ENCODE measurements around the gene DCST2. TPM values are rescaled to one million over a fixed set of nuclear protein-coding genes. Genes with fewer than 3 reads are reported as not detected.

The DCST2 gene
- total and polyA plus RNA-seq, 12 donors: 0.14 to 15.2 (median 1.1) TPM; not detected in 2

DNA sequence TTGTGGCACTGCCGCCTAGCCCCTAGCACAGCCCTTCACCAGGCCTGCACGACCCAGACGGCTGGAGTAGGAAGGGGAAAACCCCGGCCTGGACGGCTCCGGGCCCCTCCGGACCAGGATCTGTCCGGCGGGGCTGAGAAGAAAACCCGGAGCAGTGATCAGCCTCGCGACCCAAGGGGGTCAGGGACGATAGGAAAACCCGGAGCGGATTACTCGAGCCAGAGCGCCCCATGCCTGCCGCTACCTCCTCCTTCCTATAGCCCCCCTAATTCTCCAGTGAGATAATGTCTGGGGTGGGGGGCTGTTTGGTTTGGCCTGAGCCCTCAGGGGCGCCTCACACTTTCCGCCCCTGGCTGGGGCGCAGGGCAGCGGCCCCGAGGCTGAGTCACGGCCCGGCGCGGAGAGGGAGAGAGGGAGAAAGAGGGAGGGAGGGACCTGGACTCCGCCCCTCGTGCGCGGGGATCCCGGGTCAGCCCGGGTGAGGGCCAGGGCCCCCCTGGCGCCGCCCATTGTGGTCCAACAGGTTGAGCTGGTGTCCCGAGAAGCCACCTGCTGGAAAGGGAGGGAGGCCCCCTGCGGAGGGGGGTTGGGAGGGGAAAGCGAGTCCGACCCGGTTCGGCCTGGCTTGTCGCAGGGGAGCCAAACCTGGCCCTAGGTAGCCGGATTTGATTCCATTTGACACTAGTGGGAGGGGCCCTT is 32.7 kb downstream of the DCST2 start:
- intact Hi-C loops (cut with DNase I): loop anchor here in 1 of 2 donors (5.0 kb wide), 1 partner anchor 34 kb away; no protein-coding TSS in a partner anchor
- Histone ChIP-seq H3K4me3 (peak overlapping the region; percentile 14 to 73 (median 52)), H3K4me1 (replicated peaks in 1 of 2) (peaks cover 32 to 34% of the 10 kb centered on the region in 2 donors), H3K9me3 (replicated peaks in 1 of 3) (no peaks in the 10 kb centered on the region), H3K27ac (peak overlapping the region; percentile 87 to 99 (median 96)), H3K27me3 (no peaks in the 10 kb centered on the region), H3K36me3 (replicated peaks in 1 of 2) (no peaks in the 10 kb centered on the region)
- DNase-seq: peak; percentile 93 to 97 (median 94)
- 0 to 1% (median 1%) methylated on average over 6 to 43 of the region's 43 CpGs for whole genome bisulfite sequencing, 4 donors
- TF ChIP-seq POLR2A (IDR thresholded peaks at IDR 0.05): peak; percentile 75 to 95
- peak in 4 of 6 experiments; percentile 18 to 52 (median 31) for TF ChIP-seq CTCF (IDR thresholded peaks at IDR 0.05)

- Histone ChIP-seq H3K4me3 (peak overlapping the region in 2 of 4 donors; percentile 64 to 73), H3K36me3 (replicated peaks in 1 of 2) (no peaks in the 10 kb centered on the region), H3K4me1 (replicated peaks in 1 of 2) (peaks cover 28 to 32% of the 10 kb centered on the region in 2 donors), H3K9me3 (replicated peaks in 1 of 3) (no peaks in the 10 kb centered on the region), H3K27ac (peak overlapping the region; percentile 87 to 99 (median 96)), H3K27me3 (no peaks in the 10 kb centered on the region)
- TF ChIP-seq POLR2A (IDR thresholded peaks at IDR 0.05) (no peak), CTCF (IDR thresholded peaks at IDR 0.05) (no peak)
- intact Hi-C loops (cut with DNase I): loop anchor here in 1 of 2 donors (5.0 kb wide), 1 partner anchor 33 kb away; no protein-coding TSS in a partner anchor
- peak in 5 of 7 donors; percentile 59 to 82 (median 68) for DNase-seq
- 0 to 1% (median 0%) methylated on average over 5 to 13 of the region's 13 CpGs for WGBS, 4 donors
Measured at GRCh38 chr1:155000411-155000725, 33.2 kb downstream of the DCST2 start.

DNA sequence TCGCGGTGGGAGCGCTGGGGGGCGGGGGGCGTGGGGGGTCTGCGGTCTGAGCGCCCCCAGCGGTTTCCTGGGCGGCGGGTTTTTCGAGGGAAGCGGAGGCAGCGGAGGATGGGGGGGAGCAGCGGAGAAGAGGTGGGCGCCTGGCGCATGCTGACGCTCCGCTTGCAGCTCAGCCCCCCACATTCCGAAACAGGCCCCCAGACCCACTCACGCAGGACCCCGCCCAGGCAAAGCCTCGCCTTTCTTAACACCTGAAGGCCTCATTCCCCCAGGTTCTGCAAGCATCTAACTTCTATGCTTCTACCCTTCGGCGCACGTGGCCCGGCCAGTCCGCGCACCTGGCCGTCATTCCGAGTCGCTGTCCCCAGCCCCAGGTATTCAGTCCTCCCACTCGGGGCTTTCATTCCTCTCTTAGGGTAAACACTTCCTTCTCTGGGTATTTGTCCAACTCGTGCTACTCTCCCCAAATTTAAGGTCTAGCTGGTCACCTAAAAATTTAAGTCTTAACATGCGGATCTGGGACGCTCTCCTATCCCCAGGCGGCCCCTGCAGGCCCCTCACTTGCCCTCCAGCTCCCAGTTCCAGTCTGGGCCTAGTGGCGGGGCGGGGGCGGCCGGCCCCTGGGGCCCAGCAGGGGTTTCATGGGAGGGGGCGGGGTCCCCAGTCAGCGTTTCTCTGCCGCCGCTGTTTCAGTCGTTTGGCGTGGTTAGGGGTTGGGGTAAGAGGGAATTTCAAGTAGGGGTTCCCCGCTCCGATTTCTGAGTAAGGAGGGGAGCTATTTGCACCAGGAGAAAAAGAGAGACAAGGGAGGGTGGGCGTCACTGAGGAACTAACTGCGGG is 33.8 kb downstream of the DCST2 start:
- peak overlapping the region; percentile 55 to 99 (median 94) for H3K27ac ChIP-seq
- peaks cover 22 to 26% of the 10 kb centered on the region in 2 donors for H3K4me1 ChIP-seq (replicated peaks in 1 of 2)
- no peak for TF ChIP-seq POLR2A (IDR thresholded peaks at IDR 0.05)
- peak in 1 of 6 experiments; percentile 2 for TF ChIP-seq CTCF (IDR thresholded peaks at IDR 0.05)
- 5 to 8% (median 5%) methylated on average over 20 to 50 of the region's 50 CpGs for WGBS, 4 donors
- peak in 2 of 7 donors; percentile 35 to 49 for DNase-seq
- H3K9me3 ChIP-seq (replicated peaks in 1 of 3): no peaks in the 10 kb centered on the region
- no peaks in the 10 kb centered on the region for H3K36me3 ChIP-seq (replicated peaks in 1 of 2)
- peak overlapping the region in 2 of 4 donors; percentile 64 to 73 for H3K4me3 ChIP-seq
- no peaks in the 10 kb centered on the region for H3K27me3 ChIP-seq
- intact Hi-C loops (cut with DNase I): loop anchor here (5.0 kb wide), 2 partner anchors 32 to 37 kb away; partner anchors contain the start of gene PYGO2 (in 1 of the 2)
